NCI-H2196 treated with DMSO at 0.1 percent for 48 hours (cell line): ENCODE measurements around the gene FOXN4.

Experiments
- DNase-seq: peaks from one replicate; lab custom pipeline; 2025; ENCODE audit not compliant: unreplicated experiment; lab: John Stamatoyannopoulos, UW

The FOXN4 gene

GRCh38 chr12:109258607-109259544, 50.2 kb downstream of the FOXN4 start:
- DNase-seq = no peak

GRCh38 chr12:109258201-109258600, 50.9 kb downstream of the FOXN4 start:
- no peak for DNase-seq

GRCh38 chr12:109256011-109256410, 53.1 kb downstream of the FOXN4 start:
- no peak for DNase-seq

GRCh38 chr12:109255377-109255776, 53.7 kb downstream of the FOXN4 start:
- DNase-seq = no peak

- DNase-seq = no peak
Observed at GRCh38 chr12:109253913-109254544, 55.1 kb downstream of the FOXN4 start.

- DNase-seq = no peak
Observed at GRCh38 chr12:109252799-109253198, 56.3 kb downstream of the FOXN4 start.

- no peak for DNase-seq
Observed at GRCh38 chr12:109250523-109250922, 58.6 kb downstream of the FOXN4 start.

GRCh38 chr12:109247831-109248654, 61.0 kb downstream of the FOXN4 start:
- DNase-seq = no peak

- no peak for DNase-seq
Observed at GRCh38 chr12:109246221-109246620, 62.9 kb downstream of the FOXN4 start.

- no peak for DNase-seq
Observed at GRCh38 chr12:109244073-109244472, 65.0 kb downstream of the FOXN4 start.

GRCh38 chr12:109241936-109242335, 67.1 kb downstream of the FOXN4 start:
- no peak for DNase-seq

- no peak for DNase-seq
Observed at GRCh38 chr12:109240365-109240764, 68.7 kb downstream of the FOXN4 start.

GRCh38 chr12:109239691-109240090, 69.4 kb downstream of the FOXN4 start:
- no peak for DNase-seq

GRCh38 chr12:109239179-109239578, 69.9 kb downstream of the FOXN4 start:
- DNase-seq = no peak

GRCh38 chr12:109236257-109236656, 72.8 kb downstream of the FOXN4 start:
- DNase-seq = no peak

- DNase-seq = no peak
Observed at GRCh38 chr12:109234012-109234411, 75.1 kb downstream of the FOXN4 start.

GRCh38 chr12:109232731-109233130, 76.4 kb downstream of the FOXN4 start:
- DNase-seq = no peak

- no peak for DNase-seq
Observed at GRCh38 chr12:109230193-109230592, 78.9 kb downstream of the FOXN4 start.

GRCh38 chr12:109228664-109229063, 80.4 kb downstream of the FOXN4 start:
- no peak for DNase-seq
